ENCODE data around the gene CCDC24. TPM values are rescaled to one million over a fixed set of nuclear protein-coding genes. Genes with fewer than 3 reads are reported as not detected.

The CCDC24 gene
- polyA plus RNA-seq, 2 of the 4 experiments (the other 2 are of a cell fraction) = 2.0 to 10.2 TPM

DNA sequence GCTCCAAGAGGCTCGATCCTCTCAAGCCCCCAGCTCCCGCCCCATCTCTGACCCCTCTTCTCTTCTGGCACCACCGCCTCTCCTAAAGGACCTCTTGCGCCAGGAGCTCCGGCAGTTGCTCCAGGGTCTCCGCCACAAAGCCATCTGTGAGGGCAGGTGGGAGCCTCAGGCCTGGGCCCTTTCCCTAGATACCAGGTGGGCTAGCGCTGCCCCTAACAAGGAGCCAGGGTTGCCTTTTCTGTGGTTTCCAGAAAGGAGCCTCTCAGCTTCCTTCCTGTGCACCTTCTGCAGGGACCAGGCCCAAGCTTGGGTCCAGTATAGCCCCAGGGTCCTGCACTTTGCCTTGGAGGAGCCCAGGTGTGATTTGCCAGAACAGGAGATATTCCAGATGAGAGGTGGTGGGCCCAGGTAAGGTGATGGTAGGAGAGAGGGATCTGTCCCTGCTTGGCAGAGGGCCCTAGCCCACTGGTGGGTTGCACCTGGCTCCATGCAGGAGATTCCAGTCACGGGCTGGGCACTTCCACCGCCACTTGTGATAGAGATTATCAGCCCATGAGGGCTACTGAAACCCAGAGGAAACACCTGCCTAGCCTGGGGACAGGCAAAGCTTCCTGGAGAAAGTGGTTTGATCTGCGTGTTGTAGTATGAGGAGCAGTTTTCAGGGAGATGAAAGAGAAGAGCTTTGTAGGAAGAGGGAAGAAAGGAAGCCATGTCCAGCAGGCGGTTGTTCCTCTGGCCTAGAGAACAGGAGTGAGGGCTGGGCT is 1.0 kb downstream of the CCDC24 start:
- WGBS (ENCODE audit: missing lambda C conversion rate) = 81% methylated on average over 10 of the region's 11 CpGs
- CTCF ChIA-PET = interaction anchor here (1.0 to 5.0 kb wide), 5 partner anchors 10 to 229 kb away, joined by 3 to 51 read pairs (median 18); no protein-coding TSS in a partner anchor
- peak overlapping the region; percentile 87 to 89 for H3K27ac ChIP-seq
- H3K4me1 ChIP-seq = peaks cover 19% of the 10 kb centered on the region
- ATAC-seq (no peak), FAIRE-seq (no peak), DNase-seq (ENCODE audit: low read depth in 1 of 2, low spot score in 1 of 2) (no peak)
- no peaks in the 10 kb centered on the region for H3K9me3 ChIP-seq
- POLR2A ChIA-PET = no interaction called here
- peak overlapping the region; percentile 84 for H3K4me3 ChIP-seq
- no peak for TF ChIP-seq ZNF302 (CRISPR knock-in tag; IDR thresholded peaks at IDR 0.05)
- no peak for TF ChIP-seq CTCF (IDR thresholded peaks at IDR 0.05)
- peak overlapping the region; percentile 98 for H3K4me2 ChIP-seq

GRCh38 chr1:43993206-43993914 is 2.0 kb downstream of the CCDC24 start:
- CTCF ChIA-PET = interaction anchor here (0.6 to 5.0 kb wide), 7 partner anchors 9 to 640 kb away, joined by 3 to 51 read pairs (median 12); no protein-coding TSS in a partner anchor
- Histone ChIP-seq H3K4me3 (no peak overlapping the region), H3K4me1 (peaks cover 18% of the 10 kb centered on the region), H3K9me3 (no peaks in the 10 kb centered on the region), H3K27ac (no peak overlapping the region), H3K4me2 (no peak overlapping the region)
- POLR2A ChIA-PET = no interaction called here
- no peak for FAIRE-seq
- no peak for DNase-seq (ENCODE audit: low read depth in 1 of 2, low spot score in 1 of 2)
- TF ChIP-seq FOXS1 (CRISPR knock-in tag; IDR thresholded peaks at IDR 0.05) (no peak), MYC (IDR thresholded peaks at IDR 0.05; ENCODE audit: borderline replicate concordance, low read length) (no peak), ZNF302 (CRISPR knock-in tag; IDR thresholded peaks at IDR 0.05) (no peak), E2F6 (IDR thresholded peaks at IDR 0.05; ENCODE audit: borderline replicate concordance, low read depth) (no peak), BHLHE40 (IDR thresholded peaks at IDR 0.05; ENCODE audit: low read depth, low read length) (no peak), HOXA7 (CRISPR knock-in tag; IDR thresholded peaks at IDR 0.05) (no peak), RCOR1 (IDR thresholded peaks at IDR 0.05; ENCODE audit: low read depth, low read length) (no peak), MAZ (IDR thresholded peaks at IDR 0.05; ENCODE audit: borderline replicate concordance, low read depth, low read length) (no peak), MAFK (IDR thresholded peaks at IDR 0.05; ENCODE audit: partially characterized antibody) (no peak), FOSB (CRISPR knock-in tag; IDR thresholded peaks at IDR 0.05) (no peak), TFCP2L1 (CRISPR knock-in tag; IDR thresholded peaks at IDR 0.05) (no peak)
- TF ChIP-seq, protein P1, sequence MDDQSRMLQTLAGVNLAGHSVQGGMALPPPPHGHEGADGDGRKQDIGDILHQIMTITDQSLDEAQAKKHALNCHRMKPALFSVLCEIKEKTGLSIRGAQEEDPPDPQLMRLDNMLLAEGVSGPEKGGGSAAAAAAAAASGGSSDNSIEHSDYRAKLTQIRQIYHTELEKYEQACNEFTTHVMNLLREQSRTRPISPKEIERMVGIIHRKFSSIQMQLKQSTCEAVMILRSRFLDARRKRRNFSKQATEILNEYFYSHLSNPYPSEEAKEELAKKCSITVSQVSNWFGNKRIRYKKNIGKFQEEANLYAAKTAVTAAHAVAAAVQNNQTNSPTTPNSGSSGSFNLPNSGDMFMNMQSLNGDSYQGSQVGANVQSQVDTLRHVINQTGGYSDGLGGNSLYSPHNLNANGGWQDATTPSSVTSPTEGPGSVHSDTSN (IDR thresholded peaks at IDR 0.05) = no peak
- ATAC-seq = no peak
- WGBS (ENCODE audit: missing lambda C conversion rate) = 95% methylated on average over 9 of the region's 9 CpGs

DNA sequence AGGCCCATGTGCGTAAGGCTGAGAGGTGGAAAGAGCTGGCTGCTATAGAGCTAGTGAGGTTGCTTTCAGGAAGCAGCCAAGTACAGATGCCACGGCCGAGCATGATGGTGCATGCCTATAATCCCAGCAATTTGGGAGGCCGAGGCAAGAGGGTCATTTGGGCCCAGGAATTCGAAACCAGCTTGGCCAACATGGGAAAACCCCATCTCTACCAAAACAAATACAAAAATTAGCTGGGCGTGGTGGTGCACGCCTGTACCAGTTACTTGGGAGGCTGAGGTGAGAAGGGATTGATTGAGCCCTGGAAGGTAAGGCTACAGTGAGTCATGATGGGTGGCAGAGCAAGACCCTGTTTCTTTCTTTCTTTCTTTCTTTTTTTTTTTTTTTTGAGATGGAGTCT is 2.7 kb downstream of the CCDC24 start:
- DNase-seq (ENCODE audit: low read depth in 1 of 2, low spot score in 1 of 2) = no peak
- CTCF ChIA-PET = interaction anchor here (0.9 to 5.0 kb wide), 5 partner anchors 11 to 640 kb away, joined by 3 to 51 read pairs (median 12); no protein-coding TSS in a partner anchor
- FAIRE-seq = no peak
- Histone ChIP-seq H3K9me3 (no peaks in the 10 kb centered on the region), H3K4me2 (no peak overlapping the region), H3K4me3 (no peak overlapping the region), H3K27ac (no peak overlapping the region), H3K4me1 (peaks cover 18% of the 10 kb centered on the region)
- POLR2A ChIA-PET = no interaction called here
- 89% methylated on average over 7 of the region's 7 CpGs for WGBS (ENCODE audit: missing lambda C conversion rate)
- TF ChIP-seq NFE2L2 (conservative IDR thresholded peaks at IDR 0.05; ENCODE audit: low read length) (no peak), POLR2AphosphoS2 (conservative IDR thresholded peaks at IDR 0.05; ENCODE audit: low read length) (no peak), RAD21 (conservative IDR thresholded peaks at IDR 0.05 in 1 of 2, IDR thresholded peaks at IDR 0.05 in 1 of 2) (no peak), KDM5A (IDR thresholded peaks at IDR 0.05) (no peak), BHLHE40 (IDR thresholded peaks at IDR 0.05; ENCODE audit: low read depth, low read length) (no peak), EHF (CRISPR knock-in tag; IDR thresholded peaks at IDR 0.05) (no peak), E2F6 (IDR thresholded peaks at IDR 0.05; ENCODE audit: borderline replicate concordance, low read depth) (no peak)
- TF ChIP-seq, protein P1 (IDR thresholded peaks at IDR 0.05) = no peak
- no peak for ATAC-seq
